IMR-90 (cell line): Measurements from ENCODE around the gene MAN1C1.

ENCODE experiments used
- CHD1 ChIP-seq: IDR thresholded peaks from 2 replicates; pipeline ENCODE4 v1.6.1; 2012; ENCODE audit warnings: low read depth, low read length, improper control_type of control experiment
- MAZ ChIP-seq: IDR thresholded peaks from 2 replicates; pipeline ENCODE4 v1.6.1; 2012; ENCODE audit warnings: low read depth, mild to moderate bottlenecking, low read length, improper control_type of control experiment, moderate library complexity, borderline replicate concordance
- MXI1 ChIP-seq: IDR thresholded peaks from 2 replicates; pipeline ENCODE4 v1.6.1; 2012; ENCODE audit warnings: low read depth, mild to moderate bottlenecking, low read length, moderate library complexity, borderline replicate concordance
- POLR2A ChIP-seq: IDR thresholded peaks from 2 replicates; pipeline ENCODE4 v1.6.1; 2012; ENCODE audit warnings: mild to moderate bottlenecking, low read depth, low read length
- RAD21 ChIP-seq: IDR thresholded peaks from 2 replicates; pipeline ENCODE4 v1.6.1; 2012; ENCODE audit warnings: low read length, improper control_type of control experiment
- RCOR1 ChIP-seq: IDR thresholded peaks from 2 replicates; pipeline ENCODE4 v1.6.1; 2012; ENCODE audit warnings: mild to moderate bottlenecking, low read length, improper control_type of control experiment; ENCODE audit not compliant: insufficient replicate concordance
- TF ChIP-seq, protein P1 (sequence below): conservative IDR thresholded peaks from 2 replicates; pipeline ENCODE4 v1.5.1; 2012; ENCODE audit warnings: mild to moderate bottlenecking, low read depth, low read length, improper control_type of control experiment
- TF ChIP-seq, protein P2 (sequence below): fragments of 150-350 bp; IDR thresholded peaks from 2 replicates; pipeline ENCODE4 v1.6.1; 2017; ENCODE audit warnings: mild to moderate bottlenecking, antibody characterized with exemption, low read length, low read depth

DNA sequence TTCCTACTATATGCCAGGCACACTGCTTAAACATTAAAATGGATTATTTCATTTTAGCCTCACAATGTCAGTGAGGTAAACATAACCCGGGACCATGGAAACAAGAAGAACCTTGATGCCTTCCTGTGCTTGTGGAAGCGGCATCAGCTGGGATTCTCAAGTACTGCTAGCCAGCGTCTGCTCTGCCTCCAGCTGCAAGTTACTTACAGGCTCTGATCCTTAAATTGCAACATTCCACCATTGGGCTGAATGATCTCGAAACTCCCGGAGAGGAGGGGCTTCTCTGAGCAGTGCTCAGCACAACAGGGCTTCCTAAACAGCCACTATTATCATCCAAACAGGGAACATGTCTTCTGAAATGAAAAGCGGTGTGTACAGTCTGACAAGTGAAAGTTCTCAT, 6.7 kb upstream of the MAN1C1 start:
- TF ChIP-seq, protein P1, sequence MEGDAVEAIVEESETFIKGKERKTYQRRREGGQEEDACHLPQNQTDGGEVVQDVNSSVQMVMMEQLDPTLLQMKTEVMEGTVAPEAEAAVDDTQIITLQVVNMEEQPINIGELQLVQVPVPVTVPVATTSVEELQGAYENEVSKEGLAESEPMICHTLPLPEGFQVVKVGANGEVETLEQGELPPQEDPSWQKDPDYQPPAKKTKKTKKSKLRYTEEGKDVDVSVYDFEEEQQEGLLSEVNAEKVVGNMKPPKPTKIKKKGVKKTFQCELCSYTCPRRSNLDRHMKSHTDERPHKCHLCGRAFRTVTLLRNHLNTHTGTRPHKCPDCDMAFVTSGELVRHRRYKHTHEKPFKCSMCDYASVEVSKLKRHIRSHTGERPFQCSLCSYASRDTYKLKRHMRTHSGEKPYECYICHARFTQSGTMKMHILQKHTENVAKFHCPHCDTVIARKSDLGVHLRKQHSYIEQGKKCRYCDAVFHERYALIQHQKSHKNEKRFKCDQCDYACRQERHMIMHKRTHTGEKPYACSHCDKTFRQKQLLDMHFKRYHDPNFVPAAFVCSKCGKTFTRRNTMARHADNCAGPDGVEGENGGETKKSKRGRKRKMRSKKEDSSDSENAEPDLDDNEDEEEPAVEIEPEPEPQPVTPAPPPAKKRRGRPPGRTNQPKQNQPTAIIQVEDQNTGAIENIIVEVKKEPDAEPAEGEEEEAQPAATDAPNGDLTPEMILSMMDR: no peak
- TF ChIP-seq RCOR1 (no peak), POLR2A (no peak), MXI1 (no peak), MAZ (no peak), CHD1 (no peak), RAD21 (no peak)
- TF ChIP-seq, protein P2, sequence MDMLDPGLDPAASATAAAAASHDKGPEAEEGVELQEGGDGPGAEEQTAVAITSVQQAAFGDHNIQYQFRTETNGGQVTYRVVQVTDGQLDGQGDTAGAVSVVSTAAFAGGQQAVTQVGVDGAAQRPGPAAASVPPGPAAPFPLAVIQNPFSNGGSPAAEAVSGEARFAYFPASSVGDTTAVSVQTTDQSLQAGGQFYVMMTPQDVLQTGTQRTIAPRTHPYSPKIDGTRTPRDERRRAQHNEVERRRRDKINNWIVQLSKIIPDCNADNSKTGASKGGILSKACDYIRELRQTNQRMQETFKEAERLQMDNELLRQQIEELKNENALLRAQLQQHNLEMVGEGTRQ: no peak
